Stromal cell of bone marrow (primary cell): ENCODE results near the gene WSCD1.

Experiments
- DNase-seq: peaks from one replicate; pipeline ENCODE4 v3.0.0-alpha.2; 2012; ENCODE audit warnings: low read depth

WSCD1 gene

GRCh38 chr17:6069539-6070429, at the start of gene WSCD1:
TSS of gene WSCD1 (plus strand) at chr17:6070379. CDS start at chr17:6080659, 10,280 bp downstream.
- DNase-seq, result no peak

- no peak for DNase-seq
Measured at GRCh38 chr17:6021011-6021400, 49.2 kb upstream of the WSCD1 start.

GRCh38 chr17:6021627-6022026, 48.6 kb upstream of the WSCD1 start:
- no peak for DNase-seq

GRCh38 chr17:6023036-6023831, 46.9 kb upstream of the WSCD1 start:
- DNase-seq, result no peak

GRCh38 chr17:6024576-6024975, 45.6 kb upstream of the WSCD1 start:
- DNase-seq, result no peak

GRCh38 chr17:6027342-6028024, 42.7 kb upstream of the WSCD1 start:
- no peak for DNase-seq

GRCh38 chr17:6028294-6028693, 41.9 kb upstream of the WSCD1 start:
- no peak for DNase-seq

GRCh38 chr17:6035801-6036394, 34.3 kb upstream of the WSCD1 start:
- DNase-seq, result no peak

- no peak for DNase-seq
Measured at GRCh38 chr17:6040504-6040903, 29.7 kb upstream of the WSCD1 start.

GRCh38 chr17:6041246-6041645, 28.9 kb upstream of the WSCD1 start:
- DNase-seq, result no peak

- DNase-seq, result no peak
Measured at GRCh38 chr17:6043405-6043804, 26.8 kb upstream of the WSCD1 start.

GRCh38 chr17:6044261-6044660, 25.9 kb upstream of the WSCD1 start:
- no peak for DNase-seq

GRCh38 chr17:6045621-6046357, 24.4 kb upstream of the WSCD1 start:
- no peak for DNase-seq

- DNase-seq, result no peak
Measured at GRCh38 chr17:6046431-6046830, 23.7 kb upstream of the WSCD1 start.

GRCh38 chr17:6046931-6047330, 23.2 kb upstream of the WSCD1 start:
- DNase-seq, result no peak

- no peak for DNase-seq
Measured at GRCh38 chr17:6047966-6048365, 22.2 kb upstream of the WSCD1 start.

GRCh38 chr17:6048486-6048885, 21.7 kb upstream of the WSCD1 start:
- DNase-seq, result no peak

GRCh38 chr17:6052926-6053325, 17.3 kb upstream of the WSCD1 start:
- no peak for DNase-seq

GRCh38 chr17:6054372-6054771, 15.8 kb upstream of the WSCD1 start:
- DNase-seq, result no peak

GRCh38 chr17:6056104-6056503, 14.1 kb upstream of the WSCD1 start:
- DNase-seq, result no peak

- no peak for DNase-seq
Measured at GRCh38 chr17:6057562-6057961, 12.6 kb upstream of the WSCD1 start.

GRCh38 chr17:6059406-6059805, 10.8 kb upstream of the WSCD1 start:
- DNase-seq, result no peak
